PC-9 (cell line): ENCODE results near the gene LRFN4. TPM values are rescaled to one million over a fixed set of nuclear protein-coding genes. Genes with fewer than 3 reads are reported as not detected.

ENCODE experiments used
- BruUV-seq: library from RNA; stranded (reverse); fragments of 400-500 nt; replicated peaks from 2 replicates; lab custom pipeline; 2021; lab: Mats Ljungman, UMichigan
- CTCF ChIA-PET: fragments of 300-600 bp; sonication (Branson Sonifier 250); formaldehyde crosslinking; loops from one replicate; lab custom pipeline; 2022; ENCODE audit warnings: antibody characterized with exemption; lab: Charles Lee
- POLR2A ChIA-PET: fragments of 300-600 bp; sonication (Branson Sonifier 250); formaldehyde crosslinking; loops from one replicate; lab custom pipeline; 2022; ENCODE audit warnings: antibody characterized with exemption; ENCODE audit not compliant: unreplicated experiment; lab: Charles Lee
- DNase-seq, 2 experiments: peaks; one replicate each; pipeline versions ENCODE4 v3.0.0 to v3.0.0-alpha.2; 2015 to 2022; ENCODE audit warnings: mixed read lengths in 1 of 2
- H2AFZ ChIP-seq: fragments of 200-600 bp; sonication (generic); 2 replicates; pipeline ENCODE4 v1.8.1; 2017; ENCODE audit warnings: antibody characterized with exemption
- H3F3A ChIP-seq: fragments of 200-600 bp; sonication (generic); 2 replicates; pipeline ENCODE4 v1.8.1; 2017; ENCODE audit warnings: antibody characterized with exemption, mild to moderate bottlenecking, low read depth; ENCODE audit not compliant: insufficient read depth
- H3K27ac ChIP-seq: fragments of 200-600 bp; sonication (generic); 2 replicates; pipeline ENCODE4 v1.6.1; 2016; ENCODE audit warnings: mixed run types
- H3K27me3 ChIP-seq: fragments of 200-600 bp; sonication (generic); 2 replicates; pipeline ENCODE4 v1.6.1; 2016; ENCODE audit warnings: low read depth, mixed run types; ENCODE audit not compliant: insufficient read depth
- H3K36me3 ChIP-seq: fragments of 200-600 bp; sonication (generic); 2 replicates; pipeline ENCODE4 v1.6.1; 2016; ENCODE audit warnings: low read depth, mixed run types
- H3K4me1 ChIP-seq: fragments of 200-600 bp; sonication (generic); replicated peaks from 2 replicates; pipeline ENCODE4 v1.6.1; 2016; ENCODE audit warnings: mixed run types; ENCODE audit not compliant: insufficient read depth
- H3K4me2 ChIP-seq: fragments of 200-600 bp; sonication (generic); 2 replicates; pipeline ENCODE4 v1.6.1; 2017; ENCODE audit warnings: mixed run types
- H3K4me3 ChIP-seq: fragments of 200-600 bp; sonication (generic); 2 replicates; pipeline ENCODE4 v1.6.1; 2016; ENCODE audit warnings: mixed run types
- H3K79me2 ChIP-seq: fragments of 200-600 bp; sonication (generic); 2 replicates; pipeline ENCODE4 v1.6.1; 2017; ENCODE audit warnings: low read depth, mixed run types
- H3K9me2 ChIP-seq: fragments of 200-600 bp; sonication (generic); 2 replicates; pipeline ENCODE4 v1.8.1; 2017; ENCODE audit warnings: mild to moderate bottlenecking; ENCODE audit not compliant: insufficient read depth
- H3K9me3 ChIP-seq: fragments of 200-600 bp; sonication (generic); 2 replicates; pipeline ENCODE4 v1.8.1; 2016; ENCODE audit warnings: low read depth; ENCODE audit not compliant: insufficient read depth
- H4K20me1 ChIP-seq: fragments of 200-600 bp; sonication (generic); 2 replicates; pipeline ENCODE4 v1.8.1; 2017; ENCODE audit not compliant: insufficient read depth
- EZH2 ChIP-seq: fragments of 200-600 bp; sonication (generic); IDR thresholded peaks from 2 replicates; pipeline ENCODE4 v1.8.0; 2017; ENCODE audit warnings: antibody characterized with exemption, low read depth
- intact Hi-C: fragments of 100-400 bp; cut with micrococcal nuclease; formaldehyde crosslinking; loops from one replicate; pipeline ENCODE4 v1.10.0; 2022; ENCODE audit not compliant: unreplicated experiment
- total RNA-seq: library from RNA; stranded (reverse); gene quantifications from 2 replicates; pipeline ENCODE4 v1.2.3, GENCODE V29; 2021
- TF ChIP-seq, protein P1 (sequence below): fragments of 200-600 bp; sonication (generic); conservative IDR thresholded peaks from 2 replicates; pipeline ENCODE4 v1.6.1; 2017; ENCODE audit warnings: mixed run types, antibody characterized with exemption, mild to moderate bottlenecking, moderate library complexity

LRFN4 gene
- total RNA-seq, 1 experiment from 2014 or later: 13.8 TPM

DNA sequence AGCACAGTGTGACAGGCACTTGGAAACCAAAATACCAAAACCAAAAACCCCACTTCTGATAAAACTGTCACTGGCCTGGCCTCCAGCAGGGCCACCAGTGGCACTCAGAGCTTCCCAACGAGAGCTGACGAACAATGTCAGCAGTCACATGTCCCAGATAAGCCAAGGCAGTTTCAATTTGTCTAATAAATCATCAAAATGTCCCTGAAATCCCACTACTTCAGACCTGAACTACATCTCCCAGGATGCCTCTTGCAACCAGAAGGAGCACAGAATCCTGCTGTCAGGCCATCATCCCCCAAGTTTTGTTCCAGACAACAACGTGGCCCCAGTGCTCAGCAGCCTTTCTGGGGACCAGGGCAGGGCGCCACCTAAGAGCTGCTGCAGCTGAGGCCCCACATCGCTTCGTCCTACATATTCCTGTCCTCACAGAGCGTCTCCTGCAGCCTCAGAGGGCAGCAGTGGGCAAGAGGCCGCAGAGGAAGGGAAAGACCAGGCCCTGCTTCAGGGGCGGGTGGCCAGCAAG, 25.1 kb downstream of the LRFN4 start:
- TF ChIP-seq, protein P1, sequence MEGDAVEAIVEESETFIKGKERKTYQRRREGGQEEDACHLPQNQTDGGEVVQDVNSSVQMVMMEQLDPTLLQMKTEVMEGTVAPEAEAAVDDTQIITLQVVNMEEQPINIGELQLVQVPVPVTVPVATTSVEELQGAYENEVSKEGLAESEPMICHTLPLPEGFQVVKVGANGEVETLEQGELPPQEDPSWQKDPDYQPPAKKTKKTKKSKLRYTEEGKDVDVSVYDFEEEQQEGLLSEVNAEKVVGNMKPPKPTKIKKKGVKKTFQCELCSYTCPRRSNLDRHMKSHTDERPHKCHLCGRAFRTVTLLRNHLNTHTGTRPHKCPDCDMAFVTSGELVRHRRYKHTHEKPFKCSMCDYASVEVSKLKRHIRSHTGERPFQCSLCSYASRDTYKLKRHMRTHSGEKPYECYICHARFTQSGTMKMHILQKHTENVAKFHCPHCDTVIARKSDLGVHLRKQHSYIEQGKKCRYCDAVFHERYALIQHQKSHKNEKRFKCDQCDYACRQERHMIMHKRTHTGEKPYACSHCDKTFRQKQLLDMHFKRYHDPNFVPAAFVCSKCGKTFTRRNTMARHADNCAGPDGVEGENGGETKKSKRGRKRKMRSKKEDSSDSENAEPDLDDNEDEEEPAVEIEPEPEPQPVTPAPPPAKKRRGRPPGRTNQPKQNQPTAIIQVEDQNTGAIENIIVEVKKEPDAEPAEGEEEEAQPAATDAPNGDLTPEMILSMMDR: no peak
- TF ChIP-seq EZH2: no peak
- no peaks in the 10 kb centered on the region for H3K36me3 ChIP-seq
- no peak overlapping the region for H2AFZ ChIP-seq
- no peak for DNase-seq
- no peaks in the 10 kb centered on the region for H3K9me2 ChIP-seq
- no peaks in the 10 kb centered on the region for H4K20me1 ChIP-seq
- no peak overlapping the region for H3K27ac ChIP-seq
- H3K27me3 ChIP-seq: no peaks in the 10 kb centered on the region
- peaks cover 58% of the 10 kb centered on the region for H3K4me1 ChIP-seq
- no peaks in the 10 kb centered on the region for H3K79me2 ChIP-seq
- intact Hi-C loops: loop anchor here (2.0 to 5.0 kb wide), 5 partner anchors 69 to 435 kb away; no protein-coding TSS in a partner anchor
- no peak overlapping the region for H3K4me2 ChIP-seq
- no TSS peak for BruUV-seq
- no peaks in the 10 kb centered on the region for H3K9me3 ChIP-seq
- H3F3A ChIP-seq: peaks cover 49% of the 10 kb centered on the region
- CTCF ChIA-PET: interaction anchor here (0.7 kb wide), 1 partner anchor 64 kb away, joined by 3 read pairs; no protein-coding TSS in a partner anchor
- POLR2A ChIA-PET: interaction anchor here (0.7 kb wide), 1 partner anchor 204 kb away, joined by 12 read pairs; no protein-coding TSS in a partner anchor
- no peak overlapping the region for H3K4me3 ChIP-seq

DNA sequence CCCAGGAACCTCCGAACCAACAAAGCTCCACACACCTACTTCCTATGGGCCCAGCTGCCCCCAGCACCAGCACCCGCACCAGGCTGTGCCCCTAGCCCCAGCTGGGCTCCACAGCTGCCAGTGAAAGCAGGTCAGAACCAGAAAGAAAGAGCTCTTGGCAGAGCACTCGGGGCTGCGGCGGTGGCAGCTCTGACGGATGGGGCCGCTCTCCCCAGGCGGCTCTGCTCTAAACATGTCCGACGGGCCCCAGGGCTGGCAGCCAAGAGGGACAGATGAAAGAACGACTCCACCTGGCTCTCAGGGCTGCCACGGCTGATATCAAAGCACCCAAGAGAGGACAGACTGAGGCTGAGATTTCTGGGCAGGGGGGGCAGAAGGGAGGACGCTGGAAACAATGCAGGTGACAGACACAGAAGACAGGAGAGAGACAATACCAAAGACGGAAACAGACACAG, 25.7 kb downstream of the LRFN4 start:
- TF ChIP-seq, protein P1: no peak
- no peak for TF ChIP-seq EZH2
- CTCF ChIA-PET: interaction anchor here (0.7 to 1.0 kb wide), 4 partner anchors 20 to 139 kb away, joined by 3 to 4 read pairs (median 4); no protein-coding TSS in a partner anchor
- peak overlapping the region; percentile 62 for H3K4me2 ChIP-seq
- H3K27ac ChIP-seq: peak overlapping the region; percentile 78
- H3K9me3 ChIP-seq: no peaks in the 10 kb centered on the region
- no TSS peak for BruUV-seq
- H4K20me1 ChIP-seq: no peaks in the 10 kb centered on the region
- no peaks in the 10 kb centered on the region for H3K79me2 ChIP-seq
- H3K4me3 ChIP-seq: no peak overlapping the region
- intact Hi-C loops: loop anchor here (1.0 to 5.0 kb wide), 5 partner anchors 26 to 435 kb away; no protein-coding TSS in a partner anchor
- no peaks in the 10 kb centered on the region for H3K36me3 ChIP-seq
- no peak overlapping the region for H2AFZ ChIP-seq
- no peaks in the 10 kb centered on the region for H3K9me2 ChIP-seq
- H3K4me1 ChIP-seq: peaks cover 56% of the 10 kb centered on the region
- H3K27me3 ChIP-seq: no peaks in the 10 kb centered on the region
- no peak for DNase-seq
- POLR2A ChIA-PET: interaction anchor here (0.7 kb wide), 1 partner anchor 204 kb away, joined by 12 read pairs; no protein-coding TSS in a partner anchor
- peaks cover 49% of the 10 kb centered on the region for H3F3A ChIP-seq

DNA sequence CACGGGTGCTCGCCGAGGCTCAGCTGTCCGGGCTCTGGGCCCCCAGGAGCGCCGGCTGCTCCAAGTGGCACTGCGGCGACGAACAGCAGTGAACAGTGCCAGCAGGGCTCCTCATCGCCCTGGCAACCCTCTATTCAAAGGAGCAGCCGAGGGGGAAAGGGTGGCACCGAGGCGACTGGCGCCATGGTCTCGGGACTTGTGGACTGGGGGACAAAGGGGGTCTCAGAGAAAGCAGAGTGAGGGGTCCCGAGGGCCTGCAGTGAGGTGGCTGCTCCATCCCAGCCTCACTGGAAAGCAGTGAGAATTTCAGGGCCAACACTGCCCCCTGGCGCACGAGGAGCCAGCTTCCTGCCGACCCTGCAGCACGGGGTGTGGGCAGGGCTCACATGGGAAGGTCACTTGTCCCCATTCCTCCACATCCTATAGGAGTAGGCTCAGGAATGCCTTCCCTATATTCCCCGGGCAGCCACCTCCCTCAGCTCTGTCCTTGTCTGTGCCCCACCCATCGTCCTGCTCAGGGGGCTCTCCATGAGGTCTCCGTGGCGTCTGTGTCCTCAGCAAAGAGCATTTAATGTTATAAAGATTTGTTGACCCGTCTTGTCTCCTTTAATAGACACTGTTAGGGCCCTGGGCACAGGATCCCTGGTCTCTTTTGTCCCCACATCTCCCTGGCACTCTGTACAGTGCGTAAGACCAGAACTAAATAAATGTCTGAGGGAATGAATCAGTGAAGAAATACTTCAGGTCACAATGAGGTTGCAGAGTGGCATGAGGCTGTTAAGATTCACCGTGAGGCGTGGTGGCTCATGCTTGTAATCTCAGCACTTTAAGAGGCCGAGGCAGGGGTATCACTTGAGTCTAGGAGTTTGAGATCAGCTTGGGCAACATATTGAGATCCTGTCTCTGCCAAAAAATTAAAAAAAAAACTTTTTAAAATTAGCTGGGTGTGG, 26.4 kb downstream of the LRFN4 start:
- DNase-seq: peak; percentile 85 to 89
- H3F3A ChIP-seq: peaks cover 49% of the 10 kb centered on the region
- no peaks in the 10 kb centered on the region for H3K79me2 ChIP-seq
- CTCF ChIA-PET: interaction anchor here (0.6 to 1.0 kb wide), 4 partner anchors 20 to 143 kb away, joined by 3 to 4 read pairs (median 4); no protein-coding TSS in a partner anchor
- intact Hi-C loops: loop anchor here (1.0 to 5.0 kb wide), 5 partner anchors 27 to 434 kb away; no protein-coding TSS in a partner anchor
- H2AFZ ChIP-seq: peak overlapping the region; percentile 50; the same call in 1 of the 2 replicates
- H3K4me2 ChIP-seq: peak overlapping the region; percentile 62
- peaks cover 49% of the 10 kb centered on the region for H3K4me1 ChIP-seq
- no peaks in the 10 kb centered on the region for H4K20me1 ChIP-seq
- no peaks in the 10 kb centered on the region for H3K9me3 ChIP-seq
- POLR2A ChIA-PET: interaction anchor here (0.7 kb wide), 1 partner anchor 544 kb away, joined by 6 read pairs; no protein-coding TSS in a partner anchor
- TF ChIP-seq, protein P1: peak; percentile 86
- no peak for TF ChIP-seq EZH2
- no peaks in the 10 kb centered on the region for H3K36me3 ChIP-seq
- peak overlapping the region; percentile 2; the same call in 1 of the 2 replicates for H3K4me3 ChIP-seq
- TSS peak; percentile 86 for BruUV-seq
- peak overlapping the region; percentile 78 for H3K27ac ChIP-seq
- no peaks in the 10 kb centered on the region for H3K9me2 ChIP-seq
- no peaks in the 10 kb centered on the region for H3K27me3 ChIP-seq
